ENCODE data around the gene GAL.

DNA sequence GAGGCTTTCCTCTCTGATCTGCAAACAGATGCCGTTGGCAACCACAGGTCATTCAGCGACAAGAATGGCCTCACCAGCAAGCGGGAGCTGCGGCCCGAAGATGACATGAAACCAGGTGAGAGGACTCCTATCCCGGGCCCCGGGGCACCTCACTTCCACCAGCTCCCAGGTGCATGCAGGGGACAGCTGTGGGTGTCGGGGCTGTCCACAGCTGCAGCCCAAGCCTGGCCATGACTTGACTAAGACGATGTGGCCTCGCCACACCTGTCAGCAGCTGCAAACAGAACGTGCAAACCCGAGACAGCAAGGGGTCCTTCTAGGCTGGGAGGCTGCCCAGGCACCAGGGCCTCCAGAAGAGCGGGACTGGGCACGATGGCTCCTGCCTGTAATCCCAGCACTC is 3.6 kb downstream of the GAL start:
- TF ChIP-seq, protein P1, sequence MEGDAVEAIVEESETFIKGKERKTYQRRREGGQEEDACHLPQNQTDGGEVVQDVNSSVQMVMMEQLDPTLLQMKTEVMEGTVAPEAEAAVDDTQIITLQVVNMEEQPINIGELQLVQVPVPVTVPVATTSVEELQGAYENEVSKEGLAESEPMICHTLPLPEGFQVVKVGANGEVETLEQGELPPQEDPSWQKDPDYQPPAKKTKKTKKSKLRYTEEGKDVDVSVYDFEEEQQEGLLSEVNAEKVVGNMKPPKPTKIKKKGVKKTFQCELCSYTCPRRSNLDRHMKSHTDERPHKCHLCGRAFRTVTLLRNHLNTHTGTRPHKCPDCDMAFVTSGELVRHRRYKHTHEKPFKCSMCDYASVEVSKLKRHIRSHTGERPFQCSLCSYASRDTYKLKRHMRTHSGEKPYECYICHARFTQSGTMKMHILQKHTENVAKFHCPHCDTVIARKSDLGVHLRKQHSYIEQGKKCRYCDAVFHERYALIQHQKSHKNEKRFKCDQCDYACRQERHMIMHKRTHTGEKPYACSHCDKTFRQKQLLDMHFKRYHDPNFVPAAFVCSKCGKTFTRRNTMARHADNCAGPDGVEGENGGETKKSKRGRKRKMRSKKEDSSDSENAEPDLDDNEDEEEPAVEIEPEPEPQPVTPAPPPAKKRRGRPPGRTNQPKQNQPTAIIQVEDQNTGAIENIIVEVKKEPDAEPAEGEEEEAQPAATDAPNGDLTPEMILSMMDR (IDR thresholded peaks at IDR 0.05 in 8 of 11, conservative IDR thresholded peaks at IDR 0.05 in 3 of 11) = no peak
- TF ChIP-seq POLR2A (IDR thresholded peaks at IDR 0.05) = no peak
- no peak for TF ChIP-seq POLR2AphosphoS5 (IDR thresholded peaks at IDR 0.05)
